Measurements from ENCODE around the gene SNX18. TPM values are rescaled to one million over a fixed set of nuclear protein-coding genes. Genes with fewer than 3 reads are reported as not detected.

Gene SNX18
- total and polyA plus RNA-seq, 10 of the 15 experiments (the other 5 are each of a cell fraction or from before 2014, with no cell fraction given): 0.27 to 1.7 (median 0.47) TPM

GRCh38 chr5:54518146-54518817 is 723 bp downstream of the SNX18 start (continued):
- TF ChIP-seq IKZF1 (conservative IDR thresholded peaks at IDR 0.05): 0 out of 2 replicates have a peak, but pooled peaks have one; percentile 23

- DNase-seq (ENCODE audit: low read depth, low spot score) (no peak), FAIRE-seq (no peak), ATAC-seq (no peak)
- H2AFZ ChIP-seq (ENCODE audit: control insufficient read depth, low read depth, low read length): no peak overlapping the region
- no peak overlapping the region for H3K9ac ChIP-seq (ENCODE audit: control insufficient read depth, insufficient read depth, low read length)
- H3K4me2 ChIP-seq (ENCODE audit: control insufficient read depth, insufficient read depth): peak overlapping the region; percentile 24; the same call in 1 of the 2 replicates
- no peak overlapping the region for H3K27ac ChIP-seq (ENCODE audit: control insufficient read depth, insufficient read depth)
- intact Hi-C loops (cut with micrococcal nuclease; ENCODE audit: unreplicated experiment): loop anchor here (5.0 kb wide), 1 partner anchor 128 kb away; no protein-coding TSS in a partner anchor
- no peaks in the 10 kb centered on the region for H4K20me1 ChIP-seq (ENCODE audit: control insufficient read depth, insufficient read depth)
- H3K4me1 ChIP-seq (ENCODE audit: control insufficient read depth, insufficient read depth, low read length): no peaks in the 10 kb centered on the region
- H3K4me3 ChIP-seq: no peak overlapping the region; the same call in 1 of the 2 replicates
- in situ Hi-C loops (cut with MboI): loop anchor here (5.0 kb wide), 2 partner anchors 333 to 633 kb away; no protein-coding TSS in a partner anchor
- no peaks in the 10 kb centered on the region; the same call in 2 of the 3 replicates for H3K9me3 ChIP-seq (replicated peaks; ENCODE audit: control insufficient read depth, insufficient read depth, low read length)
- no peaks in the 10 kb centered on the region for H3K79me2 ChIP-seq (ENCODE audit: control insufficient read depth, insufficient read depth, low read length)
- H3K36me3 ChIP-seq (ENCODE audit: control insufficient read depth in 2 of 2, insufficient read depth in 2 of 2, low read length in 1 of 2): no peaks in the 10 kb centered on the region
- POLR2A ChIA-PET: no interaction called here
- SMC1A ChIA-PET (ENCODE audit: uncharacterized antibody, unreplicated experiment): interaction anchor here (1.3 kb wide), 1 partner anchor 326 kb away, joined by 3 read pairs; no protein-coding TSS in a partner anchor
- H3K27me3 ChIP-seq (replicated peaks in 1 of 2; ENCODE audit: control insufficient read depth in 2 of 2, insufficient read depth in 2 of 2, low read length in 1 of 2): no peaks in the 10 kb centered on the region
- 98% methylated on average over 47 of the region's 50 CpGs for WGBS (ENCODE audit: insufficient coverage, insufficient replicate concordance, low lambda C conversion rate, missing lambda C conversion rate)
- CTCF ChIA-PET: interaction anchor here (1.0 to 3.8 kb wide), 4 partner anchors 262 to 348 kb away, joined by 4 to 71 read pairs (median 4); no protein-coding TSS in a partner anchor
- RAD21 ChIA-PET (ENCODE audit: unreplicated experiment): interaction anchor here (3.7 kb wide), 1 partner anchor 326 kb away, joined by 25 read pairs; no protein-coding TSS in a partner anchor
- BruUV-seq (replicated peaks): no TSS peak
- TF ChIP-seq SIN3A (IDR thresholded peaks at IDR 0.05; ENCODE audit: low read depth, low read length) (no peak), CUX1 (IDR thresholded peaks at IDR 0.05; ENCODE audit: insufficient replicate concordance, low read depth, low read length) (no peak), USF1 (IDR thresholded peaks at IDR 0.05; ENCODE audit: borderline replicate concordance, extremely low read length, insufficient read depth, low read depth, low read length) (no peak), MYC (IDR thresholded peaks at IDR 0.05; ENCODE audit: insufficient read depth, insufficient read length, insufficient replicate concordance, low read length, severe bottlenecking) (no peak), SMC3 (IDR thresholded peaks at IDR 0.05; ENCODE audit: borderline replicate concordance, low read length) (no peak), WRNIP1 (IDR thresholded peaks at IDR 0.05; ENCODE audit: borderline replicate concordance, low read depth, low read length) (no peak), ELK1 (IDR thresholded peaks at IDR 0.05; ENCODE audit: low read depth, low read length) (no peak), MEF2B (IDR thresholded peaks at IDR 0.05; ENCODE audit: partially characterized antibody, poor library complexity, severe bottlenecking) (no peak), CHD2 (IDR thresholded peaks at IDR 0.05; ENCODE audit: borderline replicate concordance, low read depth, low read length) (no peak), LARP7 (IDR thresholded peaks at IDR 0.05) (no peak), IRF4 (IDR thresholded peaks at IDR 0.05; ENCODE audit: low read depth, low read length) (no peak), BMI1 (IDR thresholded peaks at IDR 0.05; ENCODE audit: borderline replicate concordance) (no peak)
Observed at GRCh38 chr5:54518818-54519508, 1.4 kb downstream of the SNX18 start.
